Esophagus muscularis mucosa (tissue), 4 donors: ENCODE measurements around the gene GALNT11.

ENCODE experiments used
- CTCF ChIP-seq, 3 experiments: fragments of 200-600 bp in 2 of 3; fragments of 450-650 bp in 1 of 3; sonication (generic) in 2 of 3; IDR thresholded peaks; one replicate each; pipeline ENCODE4 v1.5.1; 2017 to 2019; ENCODE audit warnings: antibody characterized with exemption in 3 of 3, mild to moderate bottlenecking in 2 of 3, moderate library complexity in 1 of 3
- EP300 ChIP-seq: sonication (generic); formaldehyde crosslinking; IDR thresholded peaks from one replicate; pipeline ENCODE4 v1.6.1; 2017; ENCODE audit warnings: antibody characterized with exemption
- POLR2A ChIP-seq: fragments of 450-650 bp; IDR thresholded peaks from one replicate; pipeline ENCODE4 v1.6.1; 2017; ENCODE audit warnings: antibody characterized with exemption, moderate library complexity, mild to moderate bottlenecking, low read depth
- POLR2AphosphoS5 ChIP-seq, 2 donors: sonication (generic); formaldehyde crosslinking; IDR thresholded peaks; one replicate each; pipeline ENCODE4 v1.6.1; 2017; ENCODE audit warnings: antibody characterized with exemption in 2 of 2

GRCh38 chr7:152056621-152057274 lies 31.3 kb downstream of the GALNT11 start:
- TF ChIP-seq POLR2AphosphoS5 (IDR thresholded peaks at IDR 0.05) (no peak), CTCF (IDR thresholded peaks at IDR 0.05) (no peak), EP300 (no peak), POLR2A (no peak)
